Esophagus squamous epithelium (tissue), 4 donors: ENCODE results near the gene ZC3HAV1L.
"Not testable (repeated sequence)": the region's sequence is repeated elsewhere in the genome, so short reads cannot be mapped to it uniquely, and the experiment has no call there.

ENCODE experiments used
- POLR2A ChIP-seq, 4 donors: fragments of 450-650 bp; IDR thresholded peaks; one replicate each; pipeline ENCODE4 v1.6.1; 2017; ENCODE audit warnings: antibody characterized with exemption in 4 of 4, mild to moderate bottlenecking in 4 of 4, moderate library complexity in 3 of 4
- TF ChIP-seq, protein P1 (sequence below), 6 experiments: fragments of 450-650 bp in 4 of 6; fragments of 200-600 bp in 2 of 6; sonication (generic) in 2 of 6; IDR thresholded peaks; one replicate each; pipeline ENCODE4 v1.5.1; 2016 to 2019; ENCODE audit warnings: antibody characterized with exemption in 6 of 6, mild to moderate bottlenecking in 4 of 6, moderate library complexity in 4 of 6

DNA sequence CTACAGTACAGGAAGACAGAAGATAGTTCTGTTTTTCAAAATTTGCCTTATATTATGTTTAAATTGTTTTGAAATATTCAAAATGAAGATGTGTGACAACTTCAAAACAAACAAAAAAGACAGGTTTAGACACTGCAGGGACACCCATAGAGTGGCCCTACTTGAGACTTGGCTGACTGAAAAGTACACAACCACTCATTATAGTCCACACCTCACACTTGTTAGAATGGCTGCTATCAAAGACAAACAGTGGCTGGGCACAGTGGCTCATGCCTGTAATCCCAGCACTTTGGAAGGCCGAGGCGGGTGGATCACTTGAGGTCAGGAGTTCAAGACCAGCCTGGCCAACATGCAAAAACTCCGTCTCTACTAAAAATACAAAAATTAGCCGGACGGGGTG lies 41.9 kb upstream of the ZC3HAV1L start:
- TF ChIP-seq, protein P1, sequence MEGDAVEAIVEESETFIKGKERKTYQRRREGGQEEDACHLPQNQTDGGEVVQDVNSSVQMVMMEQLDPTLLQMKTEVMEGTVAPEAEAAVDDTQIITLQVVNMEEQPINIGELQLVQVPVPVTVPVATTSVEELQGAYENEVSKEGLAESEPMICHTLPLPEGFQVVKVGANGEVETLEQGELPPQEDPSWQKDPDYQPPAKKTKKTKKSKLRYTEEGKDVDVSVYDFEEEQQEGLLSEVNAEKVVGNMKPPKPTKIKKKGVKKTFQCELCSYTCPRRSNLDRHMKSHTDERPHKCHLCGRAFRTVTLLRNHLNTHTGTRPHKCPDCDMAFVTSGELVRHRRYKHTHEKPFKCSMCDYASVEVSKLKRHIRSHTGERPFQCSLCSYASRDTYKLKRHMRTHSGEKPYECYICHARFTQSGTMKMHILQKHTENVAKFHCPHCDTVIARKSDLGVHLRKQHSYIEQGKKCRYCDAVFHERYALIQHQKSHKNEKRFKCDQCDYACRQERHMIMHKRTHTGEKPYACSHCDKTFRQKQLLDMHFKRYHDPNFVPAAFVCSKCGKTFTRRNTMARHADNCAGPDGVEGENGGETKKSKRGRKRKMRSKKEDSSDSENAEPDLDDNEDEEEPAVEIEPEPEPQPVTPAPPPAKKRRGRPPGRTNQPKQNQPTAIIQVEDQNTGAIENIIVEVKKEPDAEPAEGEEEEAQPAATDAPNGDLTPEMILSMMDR (IDR thresholded peaks at IDR 0.05): not testable (repeated sequence)
- TF ChIP-seq POLR2A (IDR thresholded peaks at IDR 0.05): not testable (repeated sequence)
